ENCODE data around the gene KLHL6. TPM values are rescaled to one million over a fixed set of nuclear protein-coding genes. Genes with fewer than 3 reads are reported as not detected.
"Not testable (repeated sequence)": the region's sequence is repeated elsewhere in the genome, so short reads cannot be mapped to it uniquely, and the experiment has no call there.

Gene KLHL6
- total and polyA plus RNA-seq, 4 experiments from 2014 or later = 8.4 to 56.1 (median 39.5) TPM

DNA sequence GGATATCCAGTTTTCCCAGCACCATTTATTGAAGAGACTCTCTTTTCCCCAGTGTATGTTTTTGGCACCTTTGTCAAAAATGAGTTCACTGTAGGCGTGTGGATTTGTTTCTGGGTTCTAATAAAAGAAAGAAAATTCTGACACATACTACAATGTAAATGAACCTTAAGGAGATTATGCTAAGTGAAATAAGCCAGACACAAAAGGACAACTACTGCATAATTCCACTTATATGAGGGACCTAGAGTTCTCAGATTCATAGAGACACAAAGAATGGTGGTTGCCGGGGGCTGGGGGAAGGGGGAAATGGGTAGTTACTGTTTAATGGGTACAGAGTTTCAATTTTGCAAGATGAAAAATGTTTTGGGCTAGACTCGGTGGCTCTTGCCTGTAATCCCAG, 14.7 kb upstream of the KLHL6 start:
- H3K9me3 Mint-ChIP-seq; POLR2A ChIA-PET (ENCODE audit: partially characterized antibody); H3K9me3 ChIP-seq (ENCODE audit: control insufficient read depth in 1 of 2, low read length in 2 of 2); H3K27me3 ChIP-seq (ENCODE audit: insufficient read depth, low read length); H3K4me3 ChIP-seq (ENCODE audit: low read length in 2 of 2); CTCF ChIA-PET (ENCODE audit: partially characterized antibody); H3K36me3 ChIP-seq (ENCODE audit: insufficient read depth, low read length); H3K4me1 Mint-ChIP-seq; H3K27me3 Mint-ChIP-seq; H3K27ac Mint-ChIP-seq; H3K36me3 Mint-ChIP-seq; H3K4me1 ChIP-seq (ENCODE audit: insufficient read depth, low read length); DNase-seq; H3K27ac ChIP-seq (ENCODE audit: low read depth, low read length); intact Hi-C loops (cut with micrococcal nuclease); H3K4me3 Mint-ChIP-seq: not testable (repeated sequence)

- Mint-ChIP-seq H3K4me1 (peaks cover 5 to 7% (median 6%) of the 10 kb centered on the region in 4 donors), H3K36me3 (no peaks in the 10 kb centered on the region), H3K27me3 (no peaks in the 10 kb centered on the region), H3K9me3 (no peaks in the 10 kb centered on the region), H3K4me3 (no peak overlapping the region), H3K27ac (no peak overlapping the region)
- CTCF ChIA-PET (ENCODE audit: partially characterized antibody) = interaction anchor here (1.2 kb wide), 1 partner anchor 50 kb away, joined by 3 read pairs; no protein-coding TSS in a partner anchor
- Histone ChIP-seq H3K27me3 (ENCODE audit: insufficient read depth, low read length) (no peaks in the 10 kb centered on the region), H3K36me3 (ENCODE audit: insufficient read depth, low read length) (no peaks in the 10 kb centered on the region), H3K9me3 (ENCODE audit: control insufficient read depth in 1 of 2, low read length in 2 of 2) (no peaks in the 10 kb centered on the region), H3K4me3 (ENCODE audit: low read length in 2 of 2) (no peak overlapping the region), H3K4me1 (ENCODE audit: insufficient read depth, low read length) (peaks cover 8% of the 10 kb centered on the region), H3K27ac (ENCODE audit: low read depth, low read length) (no peak overlapping the region)
- no peak for DNase-seq
- intact Hi-C loops (cut with micrococcal nuclease) = no loop called here
- POLR2A ChIA-PET (ENCODE audit: partially characterized antibody) = no interaction called here
Observed at GRCh38 chr3:183566880-183567279, 11.4 kb upstream of the KLHL6 start.

- Mint-ChIP-seq H3K36me3 (no peaks in the 10 kb centered on the region), H3K27ac (no peak overlapping the region), H3K4me3 (no peak overlapping the region), H3K4me1 (peaks cover 5 to 7% (median 6%) of the 10 kb centered on the region in 4 donors), H3K9me3 (no peaks in the 10 kb centered on the region), H3K27me3 (no peaks in the 10 kb centered on the region)
- no peak overlapping the region for H3K27ac ChIP-seq (ENCODE audit: low read depth, low read length)
- no peaks in the 10 kb centered on the region for H3K36me3 ChIP-seq (ENCODE audit: insufficient read depth, low read length)
- no peak for DNase-seq
- H3K9me3 ChIP-seq (ENCODE audit: control insufficient read depth in 1 of 2, low read length in 2 of 2) = no peaks in the 10 kb centered on the region
- peaks cover 8% of the 10 kb centered on the region for H3K4me1 ChIP-seq (ENCODE audit: insufficient read depth, low read length)
- no peak overlapping the region for H3K4me3 ChIP-seq (ENCODE audit: low read length in 2 of 2)
- POLR2A ChIA-PET (ENCODE audit: partially characterized antibody) = interaction anchor here (0.6 kb wide), 1 partner anchor 56 kb away, joined by 3 read pairs; no protein-coding TSS in a partner anchor
- intact Hi-C loops (cut with micrococcal nuclease) = no loop called here
- no peaks in the 10 kb centered on the region for H3K27me3 ChIP-seq (ENCODE audit: insufficient read depth, low read length)
- CTCF ChIA-PET (ENCODE audit: partially characterized antibody) = no interaction called here
Observed at GRCh38 chr3:183564046-183564445, 8.5 kb upstream of the KLHL6 start.

GRCh38 chr3:183563536-183563874, 8.0 kb upstream of the KLHL6 start:
- no peak overlapping the region for H3K27ac ChIP-seq (ENCODE audit: low read depth, low read length)
- peaks cover 8% of the 10 kb centered on the region for H3K4me1 ChIP-seq (ENCODE audit: insufficient read depth, low read length)
- no peak for DNase-seq
- H3K9me3 Mint-ChIP-seq = no peaks in the 10 kb centered on the region
- H3K4me1 Mint-ChIP-seq = peaks cover 5 to 7% (median 6%) of the 10 kb centered on the region in 4 donors
- no peaks in the 10 kb centered on the region for H3K27me3 Mint-ChIP-seq
- intact Hi-C loops (cut with micrococcal nuclease) = no loop called here
- no peaks in the 10 kb centered on the region for H3K9me3 ChIP-seq (ENCODE audit: control insufficient read depth in 1 of 2, low read length in 2 of 2)
- H3K4me3 ChIP-seq (ENCODE audit: low read length in 2 of 2) = no peak overlapping the region
- no peaks in the 10 kb centered on the region for H3K36me3 ChIP-seq (ENCODE audit: insufficient read depth, low read length)
- no peak overlapping the region for H3K4me3 Mint-ChIP-seq
- no peak overlapping the region for H3K27ac Mint-ChIP-seq
- H3K36me3 Mint-ChIP-seq = no peaks in the 10 kb centered on the region
- ChIA-PET CTCF (ENCODE audit: partially characterized antibody) (no interaction called here), POLR2A (ENCODE audit: partially characterized antibody) (interaction anchor here (0.6 kb wide), 1 partner anchor 56 kb away, joined by 3 read pairs; no protein-coding TSS in a partner anchor)
- no peaks in the 10 kb centered on the region for H3K27me3 ChIP-seq (ENCODE audit: insufficient read depth, low read length)

GRCh38 chr3:183560607-183561006, 5.1 kb upstream of the KLHL6 start:
- DNase-seq = no peak
- Histone ChIP-seq H3K4me1 (ENCODE audit: insufficient read depth, low read length) (peaks cover 19% of the 10 kb centered on the region), H3K27me3 (ENCODE audit: insufficient read depth, low read length) (no peaks in the 10 kb centered on the region), H3K36me3 (ENCODE audit: insufficient read depth, low read length) (no peaks in the 10 kb centered on the region), H3K9me3 (ENCODE audit: control insufficient read depth in 1 of 2, low read length in 2 of 2) (no peaks in the 10 kb centered on the region), H3K27ac (ENCODE audit: low read depth, low read length) (no peak overlapping the region), H3K4me3 (ENCODE audit: low read length in 2 of 2) (no peak overlapping the region)
- intact Hi-C loops (cut with micrococcal nuclease) = loop anchor here (1.0 kb wide), 1 partner anchor 91 kb away; no protein-coding TSS in a partner anchor
- Mint-ChIP-seq H3K27me3 (no peaks in the 10 kb centered on the region), H3K4me1 (peaks cover 14 to 22% (median 18%) of the 10 kb centered on the region in 4 donors), H3K27ac (no peak overlapping the region), H3K9me3 (no peaks in the 10 kb centered on the region), H3K4me3 (no peak overlapping the region), H3K36me3 (no peaks in the 10 kb centered on the region)
- CTCF ChIA-PET (ENCODE audit: partially characterized antibody) = interaction anchor here (0.9 to 1.7 kb wide), 7 partner anchors 9 to 443 kb away, joined by 3 to 8 read pairs (median 6); no protein-coding TSS in a partner anchor
- POLR2A ChIA-PET (ENCODE audit: partially characterized antibody) = no interaction called here

- Mint-ChIP-seq H3K4me1 (peaks cover 16 to 33% (median 24%) of the 10 kb centered on the region in 4 donors), H3K9me3 (no peaks in the 10 kb centered on the region), H3K27ac (no peak overlapping the region), H3K36me3 (peaks cover 0 to 16% of the 10 kb centered on the region in 2 donors), H3K27me3 (no peaks in the 10 kb centered on the region), H3K4me3 (no peak overlapping the region)
- peaks cover 21% of the 10 kb centered on the region for H3K4me1 ChIP-seq (ENCODE audit: insufficient read depth, low read length)
- H3K4me3 ChIP-seq (ENCODE audit: low read length in 2 of 2) = no peak overlapping the region
- no peak overlapping the region for H3K27ac ChIP-seq (ENCODE audit: low read depth, low read length)
- H3K9me3 ChIP-seq (ENCODE audit: control insufficient read depth in 1 of 2, low read length in 2 of 2) = no peaks in the 10 kb centered on the region
- CTCF ChIA-PET (ENCODE audit: partially characterized antibody) = interaction anchor here (1.2 kb wide), 1 partner anchor 13 kb away, joined by 3 read pairs; no protein-coding TSS in a partner anchor
- intact Hi-C loops (cut with micrococcal nuclease) = no loop called here
- no peaks in the 10 kb centered on the region for H3K36me3 ChIP-seq (ENCODE audit: insufficient read depth, low read length)
- no peak for DNase-seq
- POLR2A ChIA-PET (ENCODE audit: partially characterized antibody) = interaction anchor here (1.6 kb wide), 1 partner anchor 77 kb away, joined by 4 read pairs; the partner anchor contains the start of gene KLHL24
- no peaks in the 10 kb centered on the region for H3K27me3 ChIP-seq (ENCODE audit: insufficient read depth, low read length)
Observed at GRCh38 chr3:183558495-183558894, 3.0 kb upstream of the KLHL6 start.

DNA sequence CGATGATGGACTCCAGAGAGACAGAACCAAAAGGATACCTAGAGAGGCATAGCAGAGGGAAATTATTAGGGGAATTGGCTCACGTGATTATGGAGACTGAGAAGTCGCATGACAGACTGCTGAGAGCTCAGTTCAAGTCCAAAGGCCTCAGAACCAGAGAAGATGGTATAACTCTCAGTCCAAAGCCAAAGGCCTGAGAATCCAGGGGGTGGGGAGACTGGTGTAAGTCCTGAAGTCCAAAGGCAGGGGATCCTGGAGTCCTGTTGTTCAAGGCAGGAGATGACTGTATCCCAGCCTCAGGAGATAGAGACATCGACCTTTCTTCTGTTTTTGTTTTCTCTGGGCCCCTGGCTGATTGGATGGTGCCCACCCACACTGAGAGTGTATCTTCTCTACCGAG, 1.2 kb upstream of the KLHL6 start:
- H3K27ac ChIP-seq (ENCODE audit: low read depth, low read length) = no peak overlapping the region

More for the DNA sequence above, 1.2 kb upstream of the KLHL6 start:
- peak overlapping the region in 5 of 7 donors; percentile 98 to 99 (median 99) for H3K27ac Mint-ChIP-seq
- no peak overlapping the region for H3K4me3 ChIP-seq (ENCODE audit: low read length in 2 of 2)
- ChIA-PET POLR2A (ENCODE audit: partially characterized antibody) (interaction anchor here (0.5 to 0.9 kb wide), 2 partner anchors 41 to 762 kb away, joined by 3 to 4 read pairs; no protein-coding TSS in a partner anchor), CTCF (ENCODE audit: partially characterized antibody) (no interaction called here)
- H3K27me3 Mint-ChIP-seq = no peaks in the 10 kb centered on the region
- H3K4me1 ChIP-seq (ENCODE audit: insufficient read depth, low read length) = peaks cover 39% of the 10 kb centered on the region
- DNase-seq = no peak
- H3K4me3 Mint-ChIP-seq = peak overlapping the region in 6 of 8 donors; percentile 10 to 100 (median 74)
- H3K4me1 Mint-ChIP-seq = peaks cover 27 to 49% (median 37%) of the 10 kb centered on the region in 4 donors
- H3K36me3 Mint-ChIP-seq = peaks cover 5 to 21% of the 10 kb centered on the region in 2 donors
- no peaks in the 10 kb centered on the region for H3K36me3 ChIP-seq (ENCODE audit: insufficient read depth, low read length)
- no peaks in the 10 kb centered on the region for H3K9me3 Mint-ChIP-seq
- H3K9me3 ChIP-seq (ENCODE audit: control insufficient read depth in 1 of 2, low read length in 2 of 2) = no peaks in the 10 kb centered on the region
- H3K27me3 ChIP-seq (ENCODE audit: insufficient read depth, low read length) = no peaks in the 10 kb centered on the region
- intact Hi-C loops (cut with micrococcal nuclease) = no loop called here
